ENCODE data around the gene POGK. TPM values are rescaled to one million over a fixed set of nuclear protein-coding genes. Genes with fewer than 3 reads are reported as not detected.

Gene POGK
- total RNA-seq, 2 experiments from 2014 or later = 36.2 to 40.6 TPM

DNA sequence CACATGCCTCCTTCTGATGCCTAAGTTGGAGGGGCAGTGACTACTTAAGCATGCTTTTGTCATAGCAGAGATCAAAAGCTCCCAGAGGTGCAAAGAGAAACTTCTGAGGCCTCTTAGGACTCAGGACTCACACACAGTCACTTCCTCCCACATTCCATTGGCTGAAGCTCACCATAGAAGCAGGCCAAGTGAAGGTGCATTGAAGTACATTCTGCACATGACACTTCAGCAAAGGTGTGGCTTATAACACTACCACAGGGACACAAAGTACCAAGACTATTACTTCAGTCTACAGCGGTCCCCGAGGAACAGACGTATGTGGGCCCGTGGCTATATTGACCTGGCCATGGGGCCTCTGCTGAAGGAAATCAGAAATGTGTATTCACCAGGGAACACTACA is 2.5 kb upstream of the POGK start:
- ChIA-PET CTCF (interaction anchor here (0.9 to 1.2 kb wide), 2 partner anchors 11 to 223 kb away, joined by 3 read pairs; no protein-coding TSS in a partner anchor), POLR2A (interaction anchor here (1.1 kb wide), 1 partner anchor 11 kb away, joined by 3 read pairs; no protein-coding TSS in a partner anchor)
- peaks cover 38% of the 10 kb centered on the region for H3K4me1 Mint-ChIP-seq
- intact Hi-C loops (cut with DNase I, micrococcal nuclease) = loop anchor here in 1 of 2 experiments (5.0 to 10.0 kb wide), 4 partner anchors 221 to 1204 kb away; partner anchors contain the start of genes ALDH9A1, DCAF6, MGST3 and MPC2
- H3K27ac Mint-ChIP-seq = no peak overlapping the region
- H3K9me3 Mint-ChIP-seq (ENCODE audit: low read depth) = no peaks in the 10 kb centered on the region
- H3K27me3 Mint-ChIP-seq = peaks cover 2% of the 10 kb centered on the region
- DNase-seq (no peak), ATAC-seq (no peak)
- H3K36me3 Mint-ChIP-seq (ENCODE audit: low read depth) = peaks cover 15% of the 10 kb centered on the region
- H3K4me3 Mint-ChIP-seq = no peak overlapping the region

DNA sequence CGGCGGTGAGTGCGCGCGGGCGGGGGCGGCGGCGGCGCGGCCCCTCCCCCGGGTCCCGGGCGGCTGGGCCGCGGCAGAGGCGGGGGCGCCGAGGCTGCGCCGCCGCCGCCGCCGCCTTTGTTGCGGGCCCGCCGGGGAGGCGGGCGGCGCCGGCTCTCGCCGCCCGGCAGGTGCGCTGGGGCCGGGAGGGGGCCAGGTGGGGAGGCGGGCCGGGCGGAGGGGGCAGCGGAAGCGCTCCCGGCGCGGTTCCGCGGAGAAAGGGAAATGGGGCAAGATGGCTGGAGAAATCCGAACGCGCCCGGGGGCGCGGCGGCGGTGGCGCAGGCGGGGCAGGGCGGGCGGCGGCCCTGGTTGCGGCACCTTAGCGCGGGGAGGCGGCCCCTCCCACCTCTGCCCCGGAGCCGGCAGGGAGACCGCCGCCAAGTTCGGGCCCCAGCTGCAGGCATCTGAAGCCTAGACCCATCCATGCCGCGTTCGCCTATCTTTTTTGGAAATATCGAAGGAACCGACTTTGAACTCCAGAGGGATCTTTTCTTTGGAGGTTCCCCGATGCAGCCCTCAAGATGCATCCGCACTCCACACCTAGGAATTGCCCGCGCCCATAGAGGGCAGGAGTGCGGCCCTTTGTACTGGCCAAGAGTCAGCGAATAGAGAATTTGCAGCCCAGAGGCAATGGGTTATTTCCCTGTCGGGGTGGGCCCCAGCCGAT is 479 bp downstream of the POGK start:
- POLR2A ChIA-PET = interaction anchor here (0.5 to 3.2 kb wide), 6 partner anchors 8 to 1182 kb away, joined by 3 to 13 read pairs (median 4); partner anchors contain the start of gene TADA1
- DNase-seq (peak; percentile 70), ATAC-seq (peak; percentile 24)
- Mint-ChIP-seq H3K27me3 (no peaks in the 10 kb centered on the region), H3K4me3 (peak overlapping the region; percentile 90), H3K27ac (peak overlapping the region; percentile 77), H3K4me1 (peaks cover 61% of the 10 kb centered on the region), H3K9me3 (ENCODE audit: low read depth) (no peaks in the 10 kb centered on the region), H3K36me3 (ENCODE audit: low read depth) (peaks cover 34% of the 10 kb centered on the region)
- intact Hi-C loops (cut with DNase I, micrococcal nuclease) = loop anchor here (1.0 to 10.0 kb wide), 12 partner anchors 37 to 1339 kb away; partner anchors contain the start of genes TADA1 (in 2 of the 2), ALDH9A1 (in 1 of the 2), DCAF6 (in 1 of the 2) and FAM78B (in 1 of the 2)
- CTCF ChIA-PET = interaction anchor here (1.2 to 1.5 kb wide), 4 partner anchors 26 to 209 kb away, joined by 4 to 12 read pairs (median 6); partner anchors contain the start of gene TADA1

DNA sequence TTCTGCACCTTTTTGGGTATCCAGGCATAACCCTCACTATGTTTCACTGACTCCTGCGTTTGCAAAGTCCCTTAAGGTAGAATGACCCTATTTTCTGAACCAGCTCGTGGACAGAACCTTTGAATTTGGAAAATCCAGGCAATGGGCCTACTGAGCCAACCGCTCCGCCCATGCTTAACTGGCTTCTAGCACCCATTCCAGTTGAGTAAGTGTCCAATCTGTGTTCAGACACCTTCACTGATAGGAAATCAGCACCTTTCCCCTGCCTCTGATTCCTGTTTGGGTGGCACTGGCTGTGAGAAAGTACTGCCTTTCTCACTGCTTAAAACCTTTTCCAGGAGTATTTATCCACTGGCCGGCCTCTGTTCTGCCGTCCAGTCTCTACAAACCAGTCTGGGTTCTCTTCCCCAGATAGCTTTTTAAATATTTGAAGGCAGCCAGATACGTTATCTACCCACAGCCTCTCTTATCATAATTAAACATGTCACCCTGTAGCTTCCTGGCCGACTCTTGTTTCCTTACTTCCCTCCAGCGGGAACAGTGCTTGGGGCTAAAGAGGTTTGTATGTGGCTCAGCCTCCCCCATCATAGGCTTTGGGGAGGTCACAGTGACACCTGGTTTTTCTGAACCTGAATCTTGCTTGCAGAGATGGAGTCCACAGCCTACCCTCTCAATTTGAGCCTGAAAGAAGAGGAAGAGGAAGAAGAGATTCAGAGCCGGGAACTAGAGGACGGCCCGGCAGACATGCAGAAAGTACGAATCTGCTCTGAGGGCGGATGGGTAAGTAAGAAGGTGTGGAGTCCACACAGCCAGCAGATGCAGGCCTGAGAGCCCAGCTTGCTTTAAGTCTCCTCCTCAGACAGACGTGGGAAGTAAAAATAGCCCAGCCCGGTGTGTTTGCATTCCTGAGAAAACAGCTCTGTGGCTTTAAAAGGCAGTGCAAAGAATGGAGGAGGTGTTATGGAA is 1.3 kb downstream of the POGK start:
- Mint-ChIP-seq H3K4me3 (peak overlapping the region; percentile 90), H3K27ac (peak overlapping the region; percentile 77), H3K4me1 (peaks cover 64% of the 10 kb centered on the region), H3K36me3 (ENCODE audit: low read depth) (peaks cover 38% of the 10 kb centered on the region), H3K27me3 (no peaks in the 10 kb centered on the region), H3K9me3 (ENCODE audit: low read depth) (no peaks in the 10 kb centered on the region)
- no peak for DNase-seq
- ChIA-PET POLR2A (interaction anchor here (1.1 to 3.2 kb wide), 2 partner anchors 18 to 35 kb away, joined by 4 to 13 read pairs; partner anchors contain the start of gene TADA1), CTCF (interaction anchor here (0.6 to 1.3 kb wide), 4 partner anchors 14 to 208 kb away, joined by 3 to 4 read pairs (median 4); no protein-coding TSS in a partner anchor)
- intact Hi-C loops (cut with DNase I, micrococcal nuclease) = no loop called here
- no peak for ATAC-seq

DNA sequence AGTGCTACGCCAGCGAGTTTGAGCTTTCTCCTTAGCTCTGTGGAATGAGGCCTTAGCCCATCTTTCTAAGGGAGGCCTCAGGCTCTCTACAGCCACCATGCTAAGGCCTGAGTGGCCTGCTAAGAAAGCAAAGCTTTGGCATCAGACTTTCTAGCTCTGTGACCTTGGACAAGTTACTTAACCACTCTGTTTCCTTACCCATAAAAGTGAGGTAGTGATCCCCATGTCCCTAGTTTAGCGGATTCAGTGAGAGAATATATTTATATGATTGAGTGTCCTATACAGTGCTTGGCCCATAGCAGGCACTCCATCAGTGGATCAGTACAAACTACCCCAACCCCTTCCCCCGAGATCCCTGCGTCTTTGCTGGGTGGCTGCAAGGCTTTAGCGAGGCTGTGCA is 4.0 kb downstream of the POGK start:
- H3K27me3 Mint-ChIP-seq = no peaks in the 10 kb centered on the region
- H3K36me3 Mint-ChIP-seq (ENCODE audit: low read depth) = peaks cover 63% of the 10 kb centered on the region
- H3K9me3 Mint-ChIP-seq (ENCODE audit: low read depth) = no peaks in the 10 kb centered on the region
- ATAC-seq = no peak
- CTCF ChIA-PET = no interaction called here
- intact Hi-C loops (cut with DNase I, micrococcal nuclease) = no loop called here
- no peak overlapping the region for H3K4me3 Mint-ChIP-seq
- no peak for DNase-seq
- peaks cover 76% of the 10 kb centered on the region for H3K4me1 Mint-ChIP-seq
- H3K27ac Mint-ChIP-seq = peak overlapping the region; percentile 73
- POLR2A ChIA-PET = interaction anchor here (0.6 to 1.1 kb wide), 2 partner anchors 22 to 31 kb away, joined by 3 to 12 read pairs; no protein-coding TSS in a partner anchor

DNA sequence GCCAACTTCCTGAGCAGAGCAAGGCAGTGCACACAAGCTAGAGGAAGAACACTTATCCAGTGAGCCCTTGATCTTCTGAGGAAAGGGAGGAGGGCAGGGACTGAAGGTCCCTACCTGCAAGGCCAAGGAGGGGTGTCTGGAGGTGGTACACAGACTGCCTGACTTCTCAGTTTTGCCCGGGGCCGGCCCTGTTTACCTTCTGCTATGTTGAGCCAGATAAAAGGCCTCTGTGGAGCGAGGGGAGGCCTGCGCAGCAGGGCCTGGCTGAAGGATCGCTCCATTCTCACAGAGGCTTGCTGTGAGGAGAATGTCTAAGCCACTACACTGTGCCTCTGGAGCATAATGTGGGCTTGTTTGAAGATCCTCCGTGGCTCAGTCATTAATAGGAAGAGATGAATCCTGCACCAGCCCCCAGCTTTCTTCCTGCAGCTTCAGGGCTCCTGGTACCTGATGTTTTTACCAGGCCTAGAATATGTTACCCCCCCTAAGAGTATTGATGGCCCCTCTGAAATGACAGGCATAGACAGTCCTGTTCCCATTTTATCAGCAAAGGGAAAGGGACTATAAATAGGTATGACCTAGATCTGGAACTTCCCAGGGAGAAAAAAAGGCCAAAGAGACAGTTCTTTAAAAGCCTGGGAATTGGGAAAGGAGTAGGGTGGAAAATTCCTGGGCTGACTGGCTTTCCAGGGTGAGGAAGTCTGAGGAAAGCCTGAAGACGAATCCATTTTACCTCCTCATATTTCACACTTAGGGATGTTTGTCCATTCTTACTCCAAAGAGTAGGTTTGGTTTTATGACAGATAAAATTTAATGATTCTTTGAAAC is 4.7 kb downstream of the POGK start:
- intact Hi-C loops (cut with DNase I, micrococcal nuclease) = no loop called here
- POLR2A ChIA-PET = interaction anchor here (1.1 kb wide), 1 partner anchor 30 kb away, joined by 12 read pairs; no protein-coding TSS in a partner anchor
- peaks cover 75% of the 10 kb centered on the region for H3K4me1 Mint-ChIP-seq
- H3K9me3 Mint-ChIP-seq (ENCODE audit: low read depth) = no peaks in the 10 kb centered on the region
- no peak for DNase-seq
- H3K27me3 Mint-ChIP-seq = no peaks in the 10 kb centered on the region
- ATAC-seq = no peak
- CTCF ChIA-PET = interaction anchor here (0.5 kb wide), 1 partner anchor 330 kb away, joined by 3 read pairs; no protein-coding TSS in a partner anchor
- H3K27ac Mint-ChIP-seq = peak overlapping the region; percentile 73
- H3K4me3 Mint-ChIP-seq = no peak overlapping the region
- peaks cover 70% of the 10 kb centered on the region for H3K36me3 Mint-ChIP-seq (ENCODE audit: low read depth)

DNA sequence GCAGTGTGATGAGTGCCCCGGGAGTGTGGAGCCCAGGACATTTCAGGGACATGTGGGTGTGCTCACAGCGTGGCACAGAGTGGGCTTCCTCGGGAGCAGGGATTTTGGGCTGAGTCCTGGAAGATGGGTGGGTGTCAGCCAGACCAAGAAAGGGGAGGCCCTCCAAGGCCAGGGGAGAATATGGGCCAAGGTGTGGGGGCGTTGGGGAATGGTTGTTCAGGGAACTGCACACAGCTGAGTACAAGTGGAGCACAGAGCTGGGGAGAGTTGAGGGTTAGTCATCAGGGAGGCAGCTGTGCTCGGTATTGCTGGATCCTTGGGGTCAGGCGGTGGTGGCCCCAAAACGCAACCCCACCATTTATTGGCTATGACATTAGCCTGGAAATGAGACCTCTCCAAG is 5.5 kb downstream of the POGK start:
- no peaks in the 10 kb centered on the region for H3K27me3 Mint-ChIP-seq
- intact Hi-C loops (cut with DNase I, micrococcal nuclease) = no loop called here
- POLR2A ChIA-PET = interaction anchor here (1.1 kb wide), 1 partner anchor 29 kb away, joined by 12 read pairs; no protein-coding TSS in a partner anchor
- no peak overlapping the region for H3K4me3 Mint-ChIP-seq
- H3K27ac Mint-ChIP-seq = no peak overlapping the region
- CTCF ChIA-PET = interaction anchor here (0.5 kb wide), 1 partner anchor 330 kb away, joined by 3 read pairs; no protein-coding TSS in a partner anchor
- peaks cover 75% of the 10 kb centered on the region for H3K4me1 Mint-ChIP-seq
- no peaks in the 10 kb centered on the region for H3K9me3 Mint-ChIP-seq (ENCODE audit: low read depth)
- DNase-seq (no peak), ATAC-seq (no peak)
- H3K36me3 Mint-ChIP-seq (ENCODE audit: low read depth) = peaks cover 78% of the 10 kb centered on the region

DNA sequence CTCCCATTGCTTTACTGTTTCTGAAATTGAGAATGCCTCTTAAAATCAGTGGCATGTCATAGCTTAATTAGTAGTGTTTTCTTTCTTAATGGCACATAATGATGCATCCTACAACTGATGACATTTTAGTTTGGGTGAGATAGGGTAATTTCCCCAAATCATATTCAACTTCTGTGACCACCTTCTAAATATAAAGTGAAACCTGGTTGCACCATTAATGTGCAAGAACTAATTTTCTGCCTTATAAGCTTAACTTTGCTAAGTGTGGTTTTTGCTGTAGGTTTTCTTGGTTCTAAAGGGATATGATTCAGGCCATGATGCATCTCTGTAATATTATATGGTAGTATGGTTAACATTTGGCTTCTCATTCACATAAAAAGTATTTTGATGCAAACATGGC is 8.9 kb downstream of the POGK start:
- ATAC-seq = peak; percentile 81
- CTCF ChIA-PET = interaction anchor here (0.5 to 1.5 kb wide), 5 partner anchors 9 to 212 kb away, joined by 3 to 5 read pairs (median 3); no protein-coding TSS in a partner anchor
- intact Hi-C loops (cut with DNase I, micrococcal nuclease) = no loop called here
- no peak overlapping the region for H3K4me3 Mint-ChIP-seq
- peaks cover 75% of the 10 kb centered on the region for H3K4me1 Mint-ChIP-seq
- H3K27ac Mint-ChIP-seq = peak overlapping the region; percentile 69
- H3K9me3 Mint-ChIP-seq (ENCODE audit: low read depth) = no peaks in the 10 kb centered on the region
- no peaks in the 10 kb centered on the region for H3K27me3 Mint-ChIP-seq
- peaks cover 83% of the 10 kb centered on the region for H3K36me3 Mint-ChIP-seq (ENCODE audit: low read depth)
- DNase-seq = no peak
- POLR2A ChIA-PET = interaction anchor here (0.6 to 1.4 kb wide), 5 partner anchors 9 to 342 kb away, joined by 3 to 4 read pairs (median 3); partner anchors contain the start of genes POGK and TADA1

DNA sequence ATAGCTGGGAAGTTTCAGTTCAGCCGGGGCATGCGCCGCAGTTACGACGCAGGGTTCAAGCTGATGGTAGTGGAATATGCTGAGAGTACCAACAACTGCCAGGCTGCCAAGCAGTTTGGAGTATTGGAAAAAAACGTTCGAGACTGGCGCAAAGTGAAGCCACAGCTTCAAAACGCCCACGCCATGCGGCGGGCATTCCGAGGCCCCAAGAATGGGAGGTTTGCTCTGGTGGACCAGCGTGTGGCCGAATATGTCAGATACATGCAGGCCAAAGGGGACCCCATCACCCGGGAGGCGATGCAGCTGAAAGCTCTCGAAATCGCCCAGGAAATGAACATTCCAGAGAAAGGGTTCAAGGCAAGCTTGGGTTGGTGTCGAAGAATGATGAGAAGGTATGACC is 9.9 kb downstream of the POGK start:
- Mint-ChIP-seq H3K27ac (peak overlapping the region; percentile 37), H3K4me3 (no peak overlapping the region), H3K4me1 (peaks cover 70% of the 10 kb centered on the region), H3K27me3 (no peaks in the 10 kb centered on the region), H3K36me3 (ENCODE audit: low read depth) (peaks cover 88% of the 10 kb centered on the region), H3K9me3 (ENCODE audit: low read depth) (no peaks in the 10 kb centered on the region)
- POLR2A ChIA-PET = no interaction called here
- intact Hi-C loops (cut with DNase I, micrococcal nuclease) = no loop called here
- ATAC-seq = no peak
- DNase-seq = no peak
- CTCF ChIA-PET = interaction anchor here (1.2 to 1.5 kb wide), 2 partner anchors 20 to 23 kb away, joined by 4 to 5 read pairs; no protein-coding TSS in a partner anchor

DNA sequence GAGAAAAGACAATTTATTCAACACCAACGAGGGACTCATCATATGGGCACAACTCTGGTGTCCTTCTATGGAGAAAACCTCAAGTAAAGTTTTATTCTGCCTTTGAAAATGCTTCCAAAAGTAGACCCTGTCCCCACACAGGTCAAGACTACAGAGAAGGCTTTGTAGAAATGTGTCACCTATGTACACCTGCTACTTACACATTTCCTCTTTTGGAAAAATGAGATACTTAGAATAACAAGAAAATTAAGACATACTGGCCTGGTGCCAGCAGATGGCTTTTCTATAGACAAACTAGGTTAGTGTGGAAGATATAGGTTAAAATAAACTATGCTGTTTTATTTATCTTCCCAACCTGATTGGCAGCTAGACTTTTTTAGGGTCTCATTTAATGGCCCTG is 13.6 kb downstream of the POGK start:
- DNase-seq (no peak), ATAC-seq (no peak)
- Mint-ChIP-seq H3K27ac (peak overlapping the region; percentile 75), H3K9me3 (ENCODE audit: low read depth) (no peaks in the 10 kb centered on the region), H3K4me3 (no peak overlapping the region), H3K4me1 (peaks cover 43% of the 10 kb centered on the region), H3K27me3 (no peaks in the 10 kb centered on the region), H3K36me3 (ENCODE audit: low read depth) (peaks cover 78% of the 10 kb centered on the region)
- POLR2A ChIA-PET = no interaction called here
- intact Hi-C loops (cut with DNase I, micrococcal nuclease) = no loop called here
- CTCF ChIA-PET = no interaction called here

DNA sequence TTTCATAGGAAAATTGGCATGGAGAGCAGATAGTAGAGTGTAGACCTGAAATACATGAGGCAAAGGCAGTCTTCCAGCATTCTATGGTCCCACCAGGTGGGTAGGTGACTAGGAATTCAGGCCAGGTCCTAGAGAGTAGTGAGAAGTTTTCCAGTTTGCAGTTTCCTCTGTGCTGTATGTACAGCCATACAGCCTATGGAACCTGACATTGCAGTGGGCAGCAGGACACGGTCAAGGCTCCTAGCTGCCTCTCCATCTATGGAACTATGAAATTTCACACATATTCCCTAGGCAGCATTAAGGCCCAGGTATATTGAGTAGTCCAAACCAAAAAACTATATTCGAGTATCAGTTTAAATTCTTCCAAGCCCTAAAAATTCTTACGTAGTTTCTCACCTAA is 16.3 kb downstream of the POGK start:
- Mint-ChIP-seq H3K9me3 (ENCODE audit: low read depth) (no peaks in the 10 kb centered on the region), H3K27me3 (no peaks in the 10 kb centered on the region), H3K36me3 (ENCODE audit: low read depth) (peaks cover 60% of the 10 kb centered on the region), H3K27ac (no peak overlapping the region), H3K4me1 (peaks cover 25% of the 10 kb centered on the region), H3K4me3 (no peak overlapping the region)
- DNase-seq (no peak), ATAC-seq (no peak)
- intact Hi-C loops (cut with DNase I, micrococcal nuclease) = no loop called here
- ChIA-PET POLR2A (interaction anchor here (0.7 kb wide), 1 partner anchor 21 kb away, joined by 4 read pairs; the partner anchor contains the start of gene TADA1), CTCF (no interaction called here)

Data from activated CD4-positive, alpha-beta T cell treated with anti-CD3 and anti-CD28 coated beads for 36 hours (primary cell).